SH-SY5Y (cell line): ENCODE results near the gene ZNF844.

ENCODE experiments used
- GATA2 ChIP-seq: IDR thresholded peaks from 2 replicates; pipeline ENCODE4 v1.6.1; 2011; ENCODE audit warnings: mild to moderate bottlenecking, low read depth, low read length
- GATA3 ChIP-seq: IDR thresholded peaks from 2 replicates; pipeline ENCODE4 v1.6.1; 2011; ENCODE audit warnings: low read depth, mild to moderate bottlenecking, low read length, moderate library complexity

The ZNF844 gene

DNA sequence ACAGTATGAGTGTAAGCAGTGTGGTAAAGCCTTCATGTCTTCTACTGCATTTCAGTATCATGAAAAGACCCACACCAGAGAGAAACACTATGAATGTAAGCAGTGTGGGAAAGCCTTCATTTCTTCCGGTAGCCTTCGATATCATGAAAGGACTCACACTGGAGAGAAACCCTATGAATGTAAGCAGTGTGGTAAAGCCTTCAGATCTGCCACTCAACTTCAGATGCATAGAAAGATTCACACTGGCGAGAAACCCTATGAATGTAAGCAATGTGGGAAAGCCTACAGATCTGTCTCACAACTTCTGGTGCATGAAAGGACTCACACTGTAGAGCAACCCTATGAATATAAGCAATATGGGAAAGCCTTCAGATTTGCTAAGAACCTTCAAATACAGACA lies 12.8 kb downstream of the ZNF844 start:
- TF ChIP-seq GATA2 (no peak), GATA3 (no peak)

DNA sequence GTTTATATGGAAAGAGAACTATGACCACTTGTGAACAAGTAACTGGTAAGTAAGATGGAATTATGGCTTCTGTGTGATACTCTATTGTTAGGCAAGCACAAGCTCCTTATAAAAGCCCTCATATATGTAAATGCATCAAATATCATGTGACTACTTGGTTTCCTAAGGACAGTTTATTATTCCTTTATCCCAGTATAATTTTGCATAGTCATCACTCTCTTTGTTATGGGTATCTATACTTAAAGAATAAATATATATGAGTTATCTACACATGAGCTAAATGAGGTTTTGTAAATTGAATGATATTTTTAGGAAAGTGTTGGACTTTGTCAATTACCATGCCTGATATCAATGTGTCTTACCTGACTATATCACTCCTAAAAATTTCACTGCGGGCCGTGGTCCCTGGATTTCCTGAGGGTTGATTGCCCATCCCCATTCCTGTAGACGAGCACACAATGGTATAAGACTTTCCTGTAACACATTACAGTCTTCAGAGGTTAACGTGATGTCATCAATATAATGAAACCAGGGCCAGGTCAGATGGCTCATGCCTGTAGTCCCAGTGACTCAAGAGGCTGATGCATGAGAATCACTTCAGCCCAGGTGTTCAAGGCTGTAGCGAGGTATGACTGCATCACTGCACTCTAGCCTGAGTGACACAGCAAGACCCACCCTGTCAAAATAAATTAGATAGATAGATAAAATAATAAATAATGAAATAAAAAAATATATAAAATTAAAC lies 20.7 kb downstream of the ZNF844 start:
- no peak for TF ChIP-seq GATA2
- TF ChIP-seq GATA3: no peak

DNA sequence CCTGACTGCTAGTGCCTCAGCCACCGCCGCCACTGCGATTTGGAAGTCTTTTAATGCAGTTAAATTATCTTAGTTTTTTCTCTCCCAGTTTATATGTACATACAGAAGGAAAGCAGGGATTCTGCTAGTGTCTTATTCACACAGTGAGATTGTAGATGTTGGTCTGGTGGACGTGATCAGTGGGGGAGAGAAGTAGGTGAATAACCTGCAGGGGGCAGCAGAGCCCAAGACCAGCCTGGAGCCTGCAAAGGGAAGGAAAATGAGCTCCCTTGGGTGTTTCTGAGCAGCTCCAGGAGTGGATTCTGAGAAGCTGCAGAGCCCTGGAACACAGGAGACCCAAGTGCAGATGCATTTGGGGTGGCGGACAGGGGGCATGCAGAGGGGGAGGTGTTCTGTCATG lies 26.3 kb downstream of the ZNF844 start:
- TF ChIP-seq GATA3: no peak
- TF ChIP-seq GATA2: no peak

DNA sequence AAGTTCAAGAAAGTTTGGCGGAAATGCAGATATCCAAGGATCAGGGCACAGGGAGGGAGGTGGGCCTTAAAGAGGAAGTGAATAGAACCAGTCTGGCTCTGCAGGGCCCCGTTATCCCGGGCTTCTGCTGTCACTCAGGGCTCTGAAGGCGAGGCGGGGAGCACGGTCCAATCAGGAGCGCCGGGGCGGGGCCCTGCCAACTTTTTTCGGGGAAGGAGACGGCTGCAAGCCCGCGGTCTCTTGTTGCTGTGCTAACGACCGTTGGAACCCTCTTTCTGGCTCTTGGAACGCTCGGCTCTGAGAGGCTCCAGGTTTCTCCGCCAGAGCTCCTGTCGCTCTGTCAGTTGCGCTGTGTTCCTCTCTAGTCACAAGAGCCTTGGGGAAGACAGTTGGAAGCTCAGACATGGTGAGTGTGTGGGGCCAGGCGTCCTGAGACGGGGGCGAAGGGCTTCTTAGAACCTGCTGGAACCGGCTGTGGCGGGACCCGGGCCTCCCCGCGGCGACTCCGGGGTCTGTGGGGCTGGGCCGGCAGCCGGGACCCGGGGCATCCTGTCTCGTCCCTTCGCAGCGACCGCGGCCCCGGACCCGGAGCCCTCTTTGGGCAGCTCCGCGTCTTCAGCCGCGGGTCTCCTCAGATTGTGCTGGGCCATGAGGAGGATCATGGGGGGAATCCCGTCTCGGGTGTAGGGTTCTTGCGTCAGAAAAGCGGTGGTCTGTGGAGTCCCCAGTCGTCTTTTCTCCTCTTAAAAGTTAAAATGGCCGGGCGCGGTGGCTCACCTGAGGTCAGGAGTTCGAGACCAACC lies 27.7 kb downstream of the ZNF844 start:
- TF ChIP-seq GATA3 (no peak), GATA2 (no peak)

DNA sequence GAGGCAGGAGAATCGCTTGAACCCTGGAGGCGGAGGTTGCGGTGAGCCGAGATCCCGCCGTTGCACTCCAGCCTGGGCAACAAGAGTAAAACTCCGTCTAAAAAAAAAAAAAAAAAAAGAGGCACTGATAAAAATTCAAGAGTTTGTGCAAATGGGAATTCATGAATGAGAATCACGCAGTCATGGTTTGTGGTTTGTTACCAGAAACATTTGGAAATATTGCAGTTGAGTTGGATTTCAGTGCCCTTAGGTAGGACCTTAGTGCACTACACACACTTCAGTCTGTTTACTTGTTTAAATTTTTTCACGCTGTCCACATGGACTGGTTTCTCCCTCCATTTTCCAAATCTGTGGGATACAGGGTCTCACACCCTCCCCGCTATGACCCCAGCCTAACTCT lies 28.4 kb downstream of the ZNF844 start:
- no peak for TF ChIP-seq GATA2
- no peak for TF ChIP-seq GATA3

DNA sequence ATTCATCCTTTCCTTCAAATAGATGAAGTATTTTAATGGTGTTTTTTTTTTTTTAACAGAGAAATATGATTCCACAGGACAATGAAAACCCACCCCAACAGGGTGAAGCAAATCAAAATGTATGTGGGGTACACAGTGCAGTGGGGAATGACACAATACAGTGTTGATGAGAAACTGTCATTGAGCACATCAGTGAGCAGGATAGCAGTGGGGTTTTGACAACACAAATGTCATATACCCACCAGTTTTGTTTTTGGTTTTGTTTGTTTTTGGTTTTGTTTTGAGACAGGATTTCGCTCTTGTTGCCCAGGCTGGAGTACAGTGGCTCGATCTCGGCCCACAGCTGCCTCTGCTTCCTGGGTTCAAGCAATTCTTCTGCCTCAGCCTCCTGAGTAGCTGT lies 29.2 kb downstream of the ZNF844 start:
- TF ChIP-seq GATA2: no peak

DNA sequence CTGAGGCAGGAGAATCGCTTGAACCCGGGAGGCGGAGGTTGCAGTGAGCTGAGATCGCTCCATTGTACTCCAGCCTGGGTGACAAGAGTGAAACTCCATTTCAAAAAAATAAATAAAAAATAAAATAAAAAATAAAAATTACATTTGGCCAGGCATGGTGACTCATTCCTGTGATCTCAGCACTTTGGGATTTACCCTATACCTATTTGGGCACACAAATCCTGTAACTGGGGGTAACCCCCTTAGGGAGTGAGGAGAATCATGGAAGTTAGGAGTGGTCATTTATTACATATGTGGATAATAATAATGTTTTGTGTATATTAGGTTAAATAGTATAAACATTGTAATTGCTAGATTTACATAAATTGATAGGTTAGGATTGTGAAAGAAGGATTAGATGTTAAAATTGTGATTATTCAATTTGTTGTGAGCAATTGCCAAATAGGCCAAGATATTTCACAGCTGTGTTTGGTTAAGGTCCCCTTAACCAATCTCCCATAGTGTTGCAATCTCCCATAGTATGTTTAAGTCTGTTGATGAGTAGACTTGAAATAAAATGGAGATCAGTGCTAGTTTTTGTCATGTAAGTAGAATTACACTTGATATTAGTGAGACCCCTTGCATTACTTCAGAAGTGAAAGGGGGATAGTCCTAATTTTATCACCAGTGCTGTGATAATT lies 30.7 kb downstream of the ZNF844 start:
- TF ChIP-seq GATA3: no peak
- no peak for TF ChIP-seq GATA2

DNA sequence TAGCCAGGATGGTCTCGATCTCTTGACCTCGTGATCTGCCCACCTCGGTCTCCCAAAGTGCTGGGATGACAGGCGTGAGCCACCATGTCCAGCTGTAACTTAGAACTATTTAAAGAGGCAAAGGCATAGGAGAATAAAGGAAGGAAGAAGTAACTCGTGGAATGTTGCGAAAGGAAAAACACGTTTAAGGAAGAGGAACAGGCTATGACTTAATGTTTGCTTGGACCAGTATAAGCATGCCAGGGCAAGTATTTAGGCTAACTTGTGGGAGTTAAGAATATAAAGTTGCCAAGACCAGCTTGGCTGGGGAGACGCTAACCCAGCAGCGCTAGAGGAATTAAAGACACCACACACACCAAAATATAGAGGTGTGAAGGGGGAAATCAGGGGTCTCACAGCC lies 33.5 kb downstream of the ZNF844 start:
- TF ChIP-seq GATA3 (no peak), GATA2 (no peak)

DNA sequence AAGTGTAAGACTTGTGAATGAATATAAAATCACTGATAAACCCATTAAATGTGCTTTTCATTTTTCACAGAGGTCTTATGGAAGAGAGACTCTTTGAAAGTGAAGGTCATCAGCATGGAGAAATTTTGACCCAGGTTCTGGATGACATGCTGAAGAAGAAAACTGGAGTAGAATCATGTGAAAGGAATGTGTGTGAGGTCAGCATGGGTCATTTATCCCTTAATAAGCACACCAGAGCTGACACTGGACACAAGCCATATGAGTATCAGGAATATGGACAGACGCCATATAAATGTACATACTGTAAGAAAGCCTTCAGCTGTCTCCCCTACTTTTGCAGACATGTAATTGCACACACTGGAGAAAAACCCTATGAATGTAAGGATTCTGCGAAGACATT lies 46.6 kb downstream of the ZNF844 start:
- TF ChIP-seq GATA2 (no peak), GATA3 (no peak)

DNA sequence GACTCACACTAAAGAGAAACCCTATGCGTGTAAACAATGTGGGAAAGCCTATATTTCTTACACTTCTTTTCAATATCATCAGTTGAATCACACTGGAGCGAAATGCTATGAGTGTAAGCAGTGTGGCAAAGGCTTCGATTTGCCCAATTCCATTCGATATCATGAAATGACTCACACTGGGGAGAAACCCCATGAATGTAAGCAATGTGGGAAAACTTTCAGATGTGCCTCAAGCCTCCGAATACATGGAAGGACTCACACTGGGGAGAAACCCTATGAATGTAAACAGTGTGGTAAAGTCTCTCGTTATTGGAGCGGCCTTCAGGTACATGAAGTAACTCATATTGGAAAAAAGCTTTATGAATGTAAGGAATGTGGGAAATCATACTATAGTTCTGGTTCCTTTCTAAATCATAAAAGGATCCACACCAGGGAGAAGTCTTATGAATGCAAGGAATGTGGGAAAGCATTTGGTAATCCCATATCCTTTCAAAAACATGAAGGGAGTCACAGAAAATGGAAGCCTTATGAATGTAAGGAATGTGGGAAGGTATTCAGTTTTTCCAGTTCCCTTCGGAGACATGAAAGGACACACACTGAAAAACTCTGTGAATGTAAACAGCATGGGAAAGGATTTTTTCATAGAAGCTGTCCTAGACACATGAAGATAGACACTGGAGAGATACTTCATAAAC lies 47.6 kb downstream of the ZNF844 start:
- no peak for TF ChIP-seq GATA3

DNA sequence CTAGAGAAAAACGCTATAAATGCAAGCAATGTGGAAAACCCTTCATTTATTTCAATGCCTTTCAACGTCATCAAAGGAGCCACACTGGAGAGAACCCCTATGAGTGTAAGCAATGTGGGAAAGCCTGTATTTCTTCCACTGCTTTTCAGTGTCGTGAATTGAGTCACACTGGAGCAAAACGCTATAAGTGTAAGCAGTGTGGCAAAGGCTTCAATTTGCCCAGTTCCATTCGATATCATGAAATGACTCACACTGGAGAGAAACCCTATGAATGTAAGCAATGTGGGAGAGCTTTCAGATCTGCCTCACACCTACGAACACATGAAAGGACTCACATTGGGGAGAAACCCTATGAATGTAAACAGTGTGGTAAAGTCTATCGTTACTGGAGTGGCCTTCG lies 48.2 kb downstream of the ZNF844 start:
- TF ChIP-seq GATA3 (no peak), GATA2 (no peak)

DNA sequence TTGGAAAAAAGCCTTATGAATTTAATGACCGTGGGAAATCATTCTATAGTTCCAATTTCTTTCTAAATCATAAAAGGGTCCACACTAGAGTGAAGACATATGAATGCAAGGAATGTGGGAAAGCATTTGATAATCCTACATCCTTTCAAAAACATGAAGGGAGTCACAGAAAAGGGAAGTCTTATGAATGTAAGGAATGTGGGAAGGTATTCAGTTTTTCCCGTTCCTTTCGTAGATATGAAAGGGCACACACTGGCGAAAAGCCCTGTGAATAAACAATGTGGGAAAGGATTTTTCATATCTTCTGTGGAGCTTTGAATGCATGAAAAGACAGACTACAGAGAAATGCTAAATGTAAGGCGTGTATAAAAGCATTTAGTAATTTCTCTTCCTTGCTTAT lies 48.6 kb downstream of the ZNF844 start:
- TF ChIP-seq GATA3: no peak
- no peak for TF ChIP-seq GATA2

DNA sequence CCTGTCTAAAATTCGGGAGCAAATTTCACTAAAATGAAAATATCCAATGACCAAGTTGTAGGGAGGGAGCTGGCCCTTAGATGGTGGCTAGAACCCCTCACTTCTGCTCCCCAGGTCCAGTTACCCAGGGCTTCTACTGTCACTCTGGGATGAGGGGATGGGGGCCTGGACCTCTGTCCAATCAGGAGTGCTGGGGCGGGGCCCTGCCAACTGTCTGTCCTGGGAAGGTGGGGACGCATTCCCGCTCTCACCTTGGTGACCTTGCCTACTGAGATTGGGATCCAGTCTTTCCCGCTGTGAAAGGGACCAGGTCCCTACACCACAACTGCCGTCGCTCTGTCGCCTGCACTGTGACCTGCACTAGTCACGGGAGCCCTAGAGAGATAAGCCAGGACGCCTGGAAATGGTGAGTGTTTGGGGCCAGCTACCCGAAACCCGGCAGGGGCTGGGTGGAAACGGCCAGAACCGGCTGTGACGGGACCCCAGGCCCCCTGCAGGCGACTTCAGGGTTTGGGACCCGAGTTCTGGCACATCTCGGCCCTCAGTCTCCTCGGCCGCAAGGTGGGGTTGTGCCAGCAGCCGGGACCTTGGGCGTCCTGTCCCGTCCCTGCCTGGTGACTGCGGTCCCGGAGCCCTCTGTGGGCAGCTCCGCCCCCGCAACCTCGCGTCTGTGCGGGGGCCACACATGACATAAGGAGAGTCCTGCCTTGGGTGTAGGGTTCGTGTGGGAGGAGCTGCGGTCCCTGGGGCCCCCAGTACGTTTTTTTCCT lies 52.9 kb downstream of the ZNF844 start:
- no peak for TF ChIP-seq GATA3
- no peak for TF ChIP-seq GATA2

DNA sequence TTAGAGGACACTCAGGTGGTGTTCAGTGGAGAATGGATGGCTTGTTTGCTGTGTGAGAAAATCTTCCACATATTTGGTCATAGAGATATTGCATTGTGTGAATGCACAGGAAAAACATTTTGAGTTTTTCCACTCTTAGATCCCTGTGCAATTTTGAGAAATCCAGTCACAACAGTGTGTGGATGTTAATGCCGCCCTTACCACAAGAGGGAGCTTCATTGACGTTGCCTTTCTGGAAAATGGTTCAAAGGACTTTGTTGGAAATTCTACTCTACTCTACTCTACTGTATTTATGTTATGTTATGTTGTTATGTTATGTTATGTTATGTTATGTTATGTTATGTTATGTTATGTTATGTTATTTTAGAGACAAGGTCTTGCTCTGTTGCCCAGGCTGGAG lies 62.2 kb downstream of the ZNF844 start:
- TF ChIP-seq GATA2 (no peak), GATA3 (no peak)
